ENCODE results near the gene CTBS.

GRCh38 chr1:84510165-84510564 lies 64.1 kb downstream of the CTBS start:
- TF ChIP-seq CTCF (IDR thresholded peaks at IDR 0.05; ENCODE audit: borderline replicate concordance, extremely low read depth, low read length, poor library complexity, severe bottlenecking) (no peak), EZH2 (IDR thresholded peaks at IDR 0.05; ENCODE audit: borderline replicate concordance, low read depth, low read length, severe bottlenecking) (no peak)

Data from DND-41 (cell line).